NCI-H2081 treated with DMSO at 0.1 percent for 48 hours (cell line): Measurements from ENCODE around the gene ANKRD13D.
A peak's percentile ranks its signal among the peaks of the same experiment; 100 is the strongest.
"Not testable (repeated sequence)": the region's sequence is repeated elsewhere in the genome, so short reads cannot be mapped to it uniquely, and the experiment has no call there.

Experiments used
- DNase-seq: peaks from one replicate; lab custom pipeline; 2025; lab: John Stamatoyannopoulos, UW

The ANKRD13D gene

DNA sequence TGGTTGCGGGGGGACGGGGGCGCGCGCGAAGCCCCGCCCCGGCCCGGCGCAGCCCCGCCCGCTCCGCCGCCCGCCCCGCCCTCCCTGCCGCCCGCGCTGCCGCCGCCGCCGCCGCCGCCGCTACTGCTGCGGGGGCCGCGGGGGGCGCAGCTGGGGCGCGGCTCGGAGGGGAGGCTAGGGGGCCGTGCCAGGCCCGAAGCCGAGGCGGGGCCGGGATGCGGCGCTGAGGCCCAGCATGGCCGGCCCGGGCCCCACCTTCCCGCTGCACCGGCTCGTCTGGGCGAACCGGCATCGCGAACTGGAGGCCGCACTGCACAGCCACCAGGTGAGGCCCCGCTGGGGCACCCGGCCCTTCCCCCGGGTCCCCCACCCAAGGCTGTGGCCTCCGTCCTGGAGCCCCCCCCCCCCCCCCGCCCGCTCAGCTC lies at the start of gene ANKRD13D:
ANKRD13D (plus strand) TSS at position 78 of the 425 bp plus-strand sequence; CDS start at position 236, 158 bp downstream.
- DNase-seq, result no peak

DNA sequence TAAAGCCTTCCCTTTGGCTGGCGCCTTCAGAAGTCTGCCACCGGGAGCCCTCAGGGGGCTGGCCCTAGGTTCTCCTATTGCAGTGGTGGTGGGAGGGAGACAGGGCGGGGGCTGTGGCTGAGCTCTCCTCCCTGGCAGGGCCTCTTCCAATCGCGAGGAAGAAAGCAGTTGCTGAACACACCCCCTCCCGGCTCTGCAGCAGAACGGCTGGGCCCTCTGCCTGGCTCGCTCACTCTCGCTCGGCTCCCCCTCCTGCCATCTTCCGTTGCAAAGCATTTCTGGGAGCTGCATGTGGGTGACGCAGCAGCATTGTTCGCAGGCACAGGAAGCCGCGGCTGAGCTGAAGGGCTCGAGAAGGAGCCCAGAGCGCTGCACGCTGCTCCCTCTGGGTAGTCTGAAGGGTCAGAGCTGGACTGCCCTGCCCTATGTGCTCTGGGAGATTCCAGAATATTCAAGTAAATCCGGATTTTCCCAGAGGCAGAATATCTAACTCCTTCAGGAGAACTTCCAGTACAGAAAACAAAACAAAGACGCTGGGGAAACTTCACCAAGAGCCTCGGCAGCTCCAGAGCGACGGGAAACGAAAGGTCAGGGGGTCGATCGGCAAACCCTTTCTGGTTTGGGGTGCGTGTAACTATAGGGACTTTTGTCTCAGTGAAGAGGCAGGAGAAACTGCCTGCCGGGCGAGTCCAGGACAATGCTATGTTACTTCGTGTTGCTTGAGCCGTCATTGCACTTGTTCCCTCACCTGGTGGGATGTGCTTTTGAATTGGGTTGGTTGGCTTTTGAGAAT lies 49.1 kb upstream of the ANKRD13D start:
- peak; percentile 90 for DNase-seq

DNA sequence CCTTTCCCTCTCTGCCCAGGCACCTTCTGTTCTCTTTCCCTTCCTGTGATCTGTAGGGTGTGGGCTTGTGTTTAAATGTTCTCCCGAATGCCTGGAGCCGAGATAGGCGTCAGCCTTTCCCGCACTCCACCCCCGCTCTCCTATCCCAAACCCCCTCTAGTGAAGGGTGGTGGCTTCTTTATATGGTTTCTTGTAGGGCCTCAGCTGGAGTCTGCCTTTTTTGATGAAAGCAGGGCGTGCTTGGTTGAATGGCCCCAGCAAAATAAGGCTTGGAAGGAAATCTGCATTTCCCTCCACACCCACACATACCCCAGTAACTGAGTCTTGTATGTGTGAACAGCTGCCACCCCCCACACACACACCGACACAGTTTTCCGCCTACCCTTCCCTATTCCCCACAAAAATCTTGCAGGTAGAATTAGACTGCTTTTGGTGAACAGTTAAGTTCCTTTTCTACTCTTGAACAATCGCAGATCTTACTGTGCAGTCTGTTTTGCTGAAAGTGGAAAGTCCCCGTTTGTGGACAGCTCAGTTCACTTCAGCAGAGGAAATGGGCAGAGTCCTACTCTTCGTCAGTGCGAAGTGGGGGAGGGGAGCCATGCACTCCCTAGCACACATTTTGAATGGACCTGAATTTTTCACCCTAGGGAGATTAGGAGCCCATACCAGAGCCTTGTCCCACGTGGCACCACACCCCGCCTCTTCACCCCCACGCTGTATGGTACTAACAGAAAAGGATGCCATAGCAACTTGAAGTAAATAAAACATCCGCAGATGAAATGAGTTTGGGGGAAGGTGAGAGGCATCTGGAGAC lies 48.3 kb upstream of the ANKRD13D start:
- DNase-seq, result no peak

DNA sequence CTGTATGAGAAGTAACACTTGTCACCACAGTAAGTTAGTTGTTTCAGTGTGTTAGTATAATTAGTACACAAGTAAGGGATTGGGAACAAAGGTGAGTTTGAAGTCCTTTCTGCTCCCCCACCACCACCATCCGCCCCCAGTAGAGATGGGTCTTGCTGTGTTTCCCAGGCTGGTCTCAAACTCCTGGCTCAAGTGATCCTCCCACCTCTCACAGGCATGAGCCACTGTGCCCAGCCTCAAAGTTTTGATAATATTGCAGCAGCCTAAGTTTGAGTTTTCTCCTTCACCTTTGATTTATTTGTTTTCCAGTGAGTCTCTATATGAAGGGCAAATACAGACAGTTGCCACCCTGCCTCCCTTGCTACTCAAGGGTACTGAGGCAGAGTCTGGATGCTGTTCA lies 46.6 kb upstream of the ANKRD13D start:
- no peak for DNase-seq

DNA sequence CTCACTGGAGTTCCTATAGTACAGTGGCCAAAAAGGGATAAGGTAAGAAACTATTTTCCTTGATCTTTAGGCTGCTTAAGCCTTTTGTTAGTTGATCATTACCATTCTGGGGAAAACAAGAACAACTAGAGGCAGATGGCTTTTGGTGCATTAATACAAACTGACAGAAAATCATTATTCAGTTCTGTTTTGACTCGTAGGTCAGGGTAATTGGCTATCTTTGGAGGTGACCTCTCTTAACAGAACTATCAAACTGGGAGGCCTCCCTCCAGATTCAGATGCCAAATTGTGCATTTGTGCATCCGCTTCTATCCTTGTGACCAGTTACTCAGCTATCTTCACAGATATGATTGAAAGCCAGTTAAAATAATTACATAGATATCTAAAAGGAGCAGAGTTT lies 46.1 kb upstream of the ANKRD13D start:
- DNase-seq, result no peak

DNA sequence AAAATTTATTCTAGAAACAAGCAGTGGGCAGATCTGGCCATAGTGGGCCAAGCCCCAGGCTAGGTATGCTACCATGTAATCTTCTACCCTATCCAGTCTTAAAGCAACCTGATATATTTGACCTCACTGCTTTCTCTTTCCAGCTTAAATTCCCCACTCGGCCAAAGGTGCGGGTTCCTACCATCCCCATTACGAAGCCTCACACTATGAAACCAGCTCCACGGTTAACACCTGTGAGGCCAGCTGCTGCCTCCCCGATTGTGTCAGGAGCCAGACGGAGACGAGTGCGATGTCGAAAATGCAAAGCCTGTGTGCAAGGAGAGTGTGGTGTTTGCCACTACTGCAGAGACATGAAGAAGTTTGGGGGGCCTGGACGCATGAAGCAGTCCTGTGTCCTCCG lies 44.1 kb upstream of the ANKRD13D start:
- no peak for DNase-seq

DNA sequence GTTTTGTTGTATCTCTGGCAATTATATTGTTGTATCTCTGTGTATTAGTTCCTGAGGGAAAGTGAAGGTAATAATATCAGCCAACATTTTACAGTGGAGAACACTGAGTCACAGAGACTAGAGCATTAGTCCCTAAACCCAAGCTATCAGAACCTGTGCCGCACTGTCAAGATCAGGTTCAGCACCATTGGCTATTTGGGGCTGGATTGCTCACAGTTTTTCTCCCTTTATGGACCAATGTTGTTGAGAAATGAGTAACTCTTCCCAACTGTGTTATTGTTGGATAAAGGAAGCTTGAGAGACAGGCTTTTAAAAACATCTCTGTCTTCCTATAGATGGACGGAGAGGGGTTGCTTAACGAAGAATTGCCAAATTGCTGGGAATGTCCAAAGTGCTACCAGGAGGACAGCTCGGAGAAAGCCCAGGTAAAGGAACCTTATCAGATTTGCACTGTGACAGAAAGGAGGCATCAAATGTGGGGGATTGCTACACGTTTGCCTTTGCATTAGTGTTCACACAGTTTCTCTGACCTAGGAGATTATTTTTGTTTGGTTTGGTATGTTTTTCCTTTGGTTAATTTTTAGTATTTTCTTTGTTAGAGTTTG lies 41.1 kb upstream of the ANKRD13D start:
- no peak for DNase-seq

DNA sequence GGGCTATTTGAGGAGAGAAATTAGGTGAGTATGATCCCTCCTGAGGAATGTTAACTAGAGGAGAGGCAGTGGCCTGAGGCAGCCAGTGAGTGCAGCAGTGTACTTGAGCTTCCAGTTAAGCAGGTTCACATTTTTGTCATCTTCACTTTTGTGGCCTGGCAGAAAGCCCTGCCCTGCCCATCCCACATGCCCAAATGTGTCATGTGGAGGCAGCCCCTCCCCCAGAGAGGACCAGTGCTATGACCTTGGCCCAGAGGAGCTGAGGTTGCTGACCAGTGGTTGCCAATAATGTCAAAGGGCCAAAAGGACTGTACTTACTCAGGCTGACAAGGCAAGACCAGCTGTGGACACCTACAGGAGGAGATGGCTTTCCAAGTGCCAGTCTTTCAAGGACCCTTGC lies 40.5 kb upstream of the ANKRD13D start:
- DNase-seq, result no peak

DNA sequence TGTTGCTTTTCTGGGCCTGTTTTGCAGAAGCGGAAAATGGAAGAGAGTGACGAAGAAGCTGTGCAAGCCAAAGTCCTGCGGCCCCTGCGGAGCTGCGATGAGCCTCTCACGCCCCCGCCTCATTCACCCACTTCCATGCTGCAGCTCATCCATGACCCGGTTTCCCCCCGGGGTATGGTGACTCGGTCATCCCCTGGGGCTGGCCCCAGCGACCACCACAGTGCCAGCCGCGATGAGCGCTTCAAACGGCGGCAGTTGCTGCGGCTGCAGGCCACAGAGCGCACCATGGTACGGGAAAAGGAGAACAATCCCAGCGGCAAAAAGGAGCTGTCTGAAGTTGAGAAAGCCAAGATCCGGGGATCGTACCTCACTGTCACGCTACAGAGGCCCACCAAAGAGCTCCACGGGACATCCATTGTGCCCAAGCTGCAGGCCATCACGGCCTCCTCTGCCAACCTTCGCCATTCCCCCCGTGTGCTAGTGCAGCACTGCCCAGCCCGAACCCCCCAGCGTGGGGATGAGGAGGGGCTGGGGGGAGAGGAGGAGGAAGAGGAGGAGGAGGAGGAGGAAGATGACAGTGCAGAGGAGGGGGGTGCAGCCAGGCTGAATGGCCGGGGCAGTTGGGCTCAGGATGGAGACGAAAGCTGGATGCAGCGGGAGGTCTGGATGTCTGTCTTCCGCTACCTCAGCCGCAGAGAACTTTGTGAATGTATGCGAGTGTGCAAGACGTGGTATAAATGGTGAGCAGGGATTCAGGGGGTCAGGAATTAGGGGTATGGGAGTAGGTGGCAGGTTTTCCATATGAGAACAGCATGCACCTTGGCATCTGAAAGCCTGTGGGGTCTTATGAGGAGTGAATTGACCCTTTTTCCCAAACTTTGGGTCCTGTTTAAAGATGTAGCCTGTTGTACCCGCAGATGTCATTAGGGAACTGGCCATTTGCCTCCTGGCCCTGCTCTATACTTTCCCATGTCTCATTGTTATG lies 38.8 kb upstream of the ANKRD13D start:
- no peak for DNase-seq

DNA sequence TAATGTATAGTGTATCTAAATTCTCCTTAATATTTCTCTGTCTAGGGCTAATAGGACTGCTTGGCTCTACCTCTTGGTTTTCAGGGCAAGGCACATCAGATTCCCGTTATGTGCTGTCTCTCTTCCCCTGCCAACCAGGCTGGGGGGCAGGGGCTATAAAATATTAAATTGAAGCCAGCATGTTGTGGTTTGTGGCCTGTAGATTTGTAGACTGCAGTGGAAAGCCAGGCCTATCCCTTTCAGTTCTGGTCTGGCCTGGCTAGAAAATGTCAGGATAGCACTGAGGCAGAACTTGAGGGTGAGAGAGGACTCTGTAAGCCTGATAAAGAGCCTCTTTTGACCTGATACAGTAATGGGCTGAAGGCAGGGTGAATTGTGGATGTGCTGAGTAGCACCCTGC lies 37.3 kb upstream of the ANKRD13D start:
- no peak for DNase-seq

DNA sequence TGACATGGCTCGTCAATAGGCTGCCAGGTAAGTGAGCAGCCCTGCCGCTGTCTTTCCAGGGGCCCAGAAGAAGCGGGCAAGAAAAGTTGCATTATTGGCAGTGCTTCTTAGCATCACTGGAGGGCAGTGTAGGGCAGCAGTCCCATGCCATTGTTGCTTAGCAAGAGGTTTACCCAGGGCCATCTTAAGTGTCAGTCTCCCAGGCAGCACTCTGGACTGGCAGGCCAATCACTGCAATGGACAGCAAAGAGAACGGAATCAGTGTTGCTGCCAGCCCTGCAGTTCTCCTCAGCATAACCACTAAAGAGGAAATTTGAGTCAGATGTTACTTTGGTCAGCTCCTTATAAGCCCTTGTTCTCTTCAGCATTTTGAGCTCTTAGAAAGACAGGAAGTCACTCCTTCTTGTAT lies 36.3 kb upstream of the ANKRD13D start:
- DNase-seq, result no peak

DNA sequence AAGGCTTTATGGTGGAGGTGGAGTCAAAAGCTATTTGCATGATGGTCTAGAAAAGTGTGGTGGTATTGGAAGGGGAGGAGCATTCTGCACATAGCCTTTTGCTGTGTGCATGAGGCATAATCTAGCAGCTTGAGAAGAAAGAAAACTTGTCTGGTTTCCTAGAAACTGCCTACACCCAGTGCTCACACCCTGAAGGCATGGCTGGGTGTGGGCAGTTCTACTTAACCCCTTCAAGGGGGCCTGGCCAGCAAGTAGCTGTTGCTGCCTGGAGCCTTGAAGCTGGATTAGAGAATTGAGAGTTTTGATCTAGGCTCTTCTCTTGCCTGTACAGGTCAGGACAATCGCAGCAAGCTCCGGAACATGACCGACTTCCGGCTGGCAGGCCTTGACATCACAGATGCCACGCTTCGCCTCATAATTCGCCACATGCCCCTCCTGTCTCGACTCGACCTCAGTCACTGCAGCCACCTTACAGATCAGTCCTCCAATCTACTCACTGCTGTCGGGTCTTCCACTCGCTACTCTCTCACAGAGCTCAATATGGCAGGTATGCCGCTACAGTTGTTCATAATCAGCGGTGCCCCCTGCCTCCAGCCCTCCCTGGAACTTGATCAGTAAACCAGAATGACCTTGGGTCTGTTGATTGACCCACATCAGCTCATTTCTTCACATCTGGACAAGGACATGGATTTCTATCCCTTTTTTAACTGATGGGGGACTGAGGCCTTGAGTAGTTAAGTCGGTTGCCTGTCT lies 35.1 kb upstream of the ANKRD13D start:
- DNase-seq, result no peak

DNA sequence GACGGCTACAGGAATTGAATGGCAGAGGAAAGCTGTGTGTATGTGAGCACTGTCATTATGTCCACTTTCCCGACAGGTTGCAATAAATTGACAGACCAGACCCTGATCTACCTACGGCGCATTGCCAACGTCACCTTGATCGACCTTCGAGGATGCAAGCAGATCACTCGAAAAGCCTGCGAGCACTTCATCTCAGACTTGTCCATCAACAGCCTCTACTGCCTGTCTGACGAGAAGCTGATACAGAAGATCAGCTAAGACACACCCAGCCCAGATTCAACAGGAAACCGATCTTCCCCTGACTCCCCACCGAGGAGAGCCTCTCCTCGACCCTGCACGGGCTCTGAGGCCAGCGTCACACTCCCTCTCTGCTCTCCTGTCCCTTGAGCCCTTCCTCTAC lies 34.3 kb upstream of the ANKRD13D start:
- DNase-seq, result no peak

DNA sequence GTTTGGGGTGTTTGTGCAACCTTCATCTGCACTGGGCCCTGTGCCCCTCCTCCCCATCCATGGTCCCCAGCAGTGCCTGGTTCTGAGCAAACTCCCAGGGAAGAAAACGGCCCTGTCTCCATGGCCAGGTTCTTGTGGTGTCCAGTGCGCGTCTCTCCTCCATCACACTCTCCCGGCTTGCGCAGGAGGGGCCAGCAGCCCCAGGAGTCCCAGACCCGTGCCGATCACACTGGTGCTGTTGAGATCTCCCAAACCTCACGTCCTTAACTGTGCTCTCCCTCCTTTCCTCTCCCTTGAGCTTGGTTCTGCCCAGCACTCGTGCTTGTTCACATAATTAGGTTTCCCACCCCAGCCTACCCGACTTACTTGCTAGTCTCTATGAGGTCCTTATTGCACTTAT lies 33.8 kb upstream of the ANKRD13D start:
- no peak for DNase-seq

DNA sequence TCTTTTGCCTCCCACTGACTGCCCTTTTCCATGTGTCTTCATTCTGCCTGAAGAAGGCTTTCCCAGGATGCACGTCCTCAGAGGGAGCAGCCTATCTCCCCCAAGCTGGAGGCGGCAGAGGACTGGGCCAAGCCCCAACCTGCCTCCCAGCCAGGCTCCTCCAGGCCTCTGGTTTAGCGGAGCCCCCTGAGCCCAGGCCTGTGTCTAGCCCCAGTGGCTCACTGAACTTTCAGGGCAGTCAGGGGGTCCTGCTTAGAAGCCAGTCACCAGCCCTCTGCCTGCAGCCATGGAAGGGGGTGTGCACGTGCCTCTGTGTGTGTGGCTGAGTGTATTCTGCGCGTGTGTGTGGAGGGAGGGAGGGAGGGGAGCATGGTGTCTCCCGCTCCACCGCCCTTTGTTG lies 33.2 kb upstream of the ANKRD13D start:
- DNase-seq, result no peak

DNA sequence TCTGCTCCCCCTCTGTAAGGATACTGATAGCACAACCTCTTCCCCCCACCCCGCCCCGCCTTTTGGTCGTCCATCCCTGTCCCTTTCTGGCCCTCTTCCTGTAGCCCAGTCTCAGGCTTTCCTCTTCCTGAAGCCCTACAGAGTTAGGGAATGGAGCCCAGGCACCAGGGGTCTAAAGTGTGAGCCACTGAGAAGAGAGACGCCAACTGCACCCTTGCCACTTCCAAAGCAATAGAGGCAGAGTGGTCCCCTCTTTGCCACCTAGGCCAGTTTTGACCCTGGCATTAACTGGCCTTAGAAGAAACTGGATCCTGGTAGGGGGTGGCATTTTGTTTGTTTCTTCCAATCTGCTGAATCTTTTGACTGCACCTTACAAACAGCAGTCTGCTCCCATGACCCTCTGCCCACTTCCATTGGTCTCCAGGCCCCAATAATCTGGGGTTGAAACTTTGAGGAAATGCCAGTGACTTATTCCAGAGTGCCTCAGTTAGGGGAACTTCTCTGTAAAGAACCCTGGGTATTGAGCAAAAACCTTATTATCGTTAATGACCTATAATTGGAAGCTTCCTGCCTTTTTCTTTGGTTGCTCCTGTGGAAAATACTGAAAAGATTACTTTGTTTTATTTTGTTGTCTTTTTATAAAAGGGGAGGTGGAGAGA lies 32.5 kb upstream of the ANKRD13D start:
- DNase-seq, result no peak

DNA sequence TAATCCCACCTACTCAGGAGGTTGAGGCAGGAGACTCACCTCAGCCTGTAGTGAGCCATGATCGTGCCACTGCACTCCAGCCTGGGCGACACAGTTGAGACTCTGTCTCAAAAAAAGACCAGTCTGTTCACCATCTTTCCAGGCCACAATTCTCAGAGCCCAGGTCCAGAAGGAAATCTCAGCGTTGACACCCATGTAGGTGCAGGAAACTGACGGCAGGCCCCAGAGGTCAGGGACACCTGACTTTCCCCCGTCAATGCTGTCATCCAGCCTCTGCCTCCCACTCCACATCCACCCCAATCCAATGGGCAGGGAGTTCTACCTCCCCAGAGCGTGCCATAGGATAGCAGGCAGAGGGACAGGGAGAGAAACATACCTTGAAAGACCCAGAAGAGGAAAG lies 28.7 kb upstream of the ANKRD13D start:
- DNase-seq, result no peak

DNA sequence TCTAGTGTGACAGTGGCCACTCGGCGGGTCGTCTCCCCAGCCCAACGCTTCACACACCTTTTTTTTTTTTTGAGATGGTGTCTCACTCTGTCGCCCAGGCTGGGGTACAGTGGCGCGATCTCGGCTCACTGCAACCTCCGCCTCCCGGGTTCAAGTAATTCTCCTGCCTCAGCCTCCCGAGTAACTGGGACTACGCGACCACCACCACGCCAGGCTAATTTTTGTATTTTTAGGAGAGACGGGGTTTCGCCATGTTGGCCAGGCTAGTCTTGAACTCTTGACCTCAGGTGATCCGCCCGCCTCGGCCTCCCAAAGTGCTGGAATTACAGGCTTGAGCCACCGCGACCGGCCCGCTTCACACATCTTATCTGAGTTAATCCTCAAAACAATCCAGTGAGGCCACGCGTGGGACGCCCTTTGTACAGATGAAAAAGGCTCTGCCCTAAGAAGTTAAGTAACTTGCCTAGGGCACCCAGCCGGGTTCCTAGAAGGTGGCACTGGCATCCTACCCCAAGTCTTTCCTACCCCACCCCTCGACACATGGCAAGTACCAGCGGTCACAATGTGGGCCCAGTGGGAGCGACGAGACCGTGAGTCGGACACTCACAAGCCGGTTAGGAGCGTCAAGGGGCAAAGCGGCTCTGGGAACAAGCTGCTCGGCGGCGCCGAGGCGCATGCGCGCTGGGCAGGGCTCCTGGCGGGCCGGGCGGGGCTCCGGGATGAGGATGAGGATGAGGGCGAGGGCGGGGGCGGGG lies 28.0 kb upstream of the ANKRD13D start:
- DNase-seq, result not testable (repeated sequence)

DNA sequence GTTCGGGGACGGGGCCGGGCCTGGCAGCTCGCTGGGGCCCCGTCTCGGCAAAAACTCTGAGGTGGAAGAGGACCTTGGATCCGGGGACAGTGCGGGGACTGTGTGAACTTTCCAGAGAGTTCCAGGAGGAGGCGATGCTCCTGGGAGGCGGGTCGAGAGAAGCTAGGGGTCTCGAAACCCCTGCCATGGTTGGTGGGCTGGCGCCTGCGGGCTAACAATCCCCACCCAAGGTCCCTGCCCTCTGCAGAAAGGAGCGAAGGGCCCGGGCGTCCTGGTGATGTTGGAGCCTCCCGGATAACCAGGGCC lies 27.5 kb upstream of the ANKRD13D start:
- DNase-seq, result no peak
